WTC11 (cell line): Measurements from ENCODE around the gene RHOH. TPM values are rescaled to one million over a fixed set of nuclear protein-coding genes. Genes with fewer than 3 reads are reported as not detected.

Experiments
- ATAC-seq: fragments of 200-7000 bp; cut with Tn5 transposase; 2 replicates; pipeline ENCODE4 v1.10.0; 2021; ENCODE audit warnings: mild to moderate bottlenecking, moderate library complexity
- CTCF ChIA-PET: fragments of 300-600 bp; sonication (Branson Sonifier 250); formaldehyde crosslinking; loops from one replicate; lab custom pipeline; 2021; ENCODE audit warnings: antibody characterized with exemption; lab: Charles Lee
- POLR2A ChIA-PET: fragments of 350-600 bp; sonication (Branson Sonifier 250); formaldehyde crosslinking; loops from one replicate; lab custom pipeline; 2021; ENCODE audit warnings: antibody characterized with exemption; lab: Charles Lee
- DNase-seq: peaks from one replicate; pipeline ENCODE4 v3.0.0; 2021; ENCODE audit warnings: low spot score
- H3K27ac Mint-ChIP-seq: 2 replicates; pipeline ENCODE4 v1.8.0; 2021; ENCODE audit warnings: mixed read lengths
- H3K27me3 Mint-ChIP-seq: 2 replicates; pipeline ENCODE4 v1.8.0; 2021; ENCODE audit warnings: low read depth, mild to moderate bottlenecking, moderate library complexity, mixed read lengths
- H3K36me3 Mint-ChIP-seq: 2 replicates; pipeline ENCODE4 v1.8.0; 2021; ENCODE audit warnings: mixed read lengths
- H3K4me1 Mint-ChIP-seq: 2 replicates; pipeline ENCODE4 v1.8.0; 2022; ENCODE audit warnings: mixed read lengths
- H3K4me3 Mint-ChIP-seq: 2 replicates; pipeline ENCODE4 v1.8.0; 2021; ENCODE audit warnings: mild to moderate bottlenecking, moderate library complexity, mixed read lengths
- H3K9me3 Mint-ChIP-seq: 2 replicates; pipeline ENCODE4 v1.8.0; 2021; ENCODE audit warnings: mixed read lengths
- AFF4 ChIP-seq: sonication (generic); formaldehyde crosslinking; IDR thresholded peaks from 2 replicates; pipeline ENCODE4 v1.8.1; 2023; ENCODE audit warnings: mild to moderate bottlenecking, missing genetic modification reagents, borderline replicate concordance
- ATF6 ChIP-seq: sonication (generic); formaldehyde crosslinking; IDR thresholded peaks from 2 replicates; pipeline ENCODE4 v1.8.1; 2023; ENCODE audit warnings: mild to moderate bottlenecking, missing genetic modification reagents
- CBFB ChIP-seq: sonication (generic); formaldehyde crosslinking; IDR thresholded peaks from 2 replicates; pipeline ENCODE4 v1.8.1; 2022; ENCODE audit warnings: mild to moderate bottlenecking, low read depth, missing genetic modification reagents
- CREB1 ChIP-seq: sonication (generic); formaldehyde crosslinking; IDR thresholded peaks from 2 replicates; pipeline ENCODE4 v1.8.0; 2023; ENCODE audit warnings: mild to moderate bottlenecking, missing genetic modification reagents
- E2F1 ChIP-seq: sonication (generic); formaldehyde crosslinking; IDR thresholded peaks from 2 replicates; pipeline ENCODE4 v1.8.0; 2022; ENCODE audit warnings: mild to moderate bottlenecking, missing genetic modification reagents
- ESRRA ChIP-seq: sonication (generic); formaldehyde crosslinking; IDR thresholded peaks from 2 replicates; pipeline ENCODE4 v1.8.1; 2022; ENCODE audit warnings: mild to moderate bottlenecking, missing genetic modification reagents, borderline replicate concordance
- ETV6 ChIP-seq: sonication (generic); formaldehyde crosslinking; IDR thresholded peaks from 2 replicates; pipeline ENCODE4 v1.8.1; 2022; ENCODE audit warnings: mild to moderate bottlenecking, missing genetic modification reagents
- FOXJ3 ChIP-seq: sonication (generic); formaldehyde crosslinking; IDR thresholded peaks from 2 replicates; pipeline ENCODE4 v1.9.0; 2021; ENCODE audit warnings: missing genetic modification reagents, mild to moderate bottlenecking, borderline replicate concordance
- FOXP4 ChIP-seq: sonication (generic); formaldehyde crosslinking; IDR thresholded peaks from 2 replicates; pipeline ENCODE4 v1.8.0; 2022; ENCODE audit warnings: mild to moderate bottlenecking, missing genetic modification reagents
- HMGXB4 ChIP-seq: sonication (generic); formaldehyde crosslinking; IDR thresholded peaks from 2 replicates; pipeline ENCODE4 v1.8.1; 2023; ENCODE audit warnings: mild to moderate bottlenecking, moderate library complexity, missing genetic modification reagents
- IRF1 ChIP-seq: sonication (generic); formaldehyde crosslinking; IDR thresholded peaks from 2 replicates; pipeline ENCODE4 v1.8.0; 2023; ENCODE audit warnings: missing genetic modification reagents
- JUN ChIP-seq: sonication (generic); formaldehyde crosslinking; IDR thresholded peaks from 2 replicates; pipeline ENCODE4 v1.8.0; 2023; ENCODE audit warnings: mild to moderate bottlenecking, missing genetic modification reagents
- NFE2L1 ChIP-seq: sonication (generic); formaldehyde crosslinking; IDR thresholded peaks from 2 replicates; pipeline ENCODE4 v1.8.1; 2023; ENCODE audit warnings: missing genetic modification reagents
- PREB ChIP-seq: sonication (generic); formaldehyde crosslinking; IDR thresholded peaks from 2 replicates; pipeline ENCODE4 v1.8.1; 2022; ENCODE audit warnings: mild to moderate bottlenecking, missing genetic modification reagents, moderate library complexity, borderline replicate concordance
- PRRX2 ChIP-seq: fragments of 250-450 bp; sonication (Bioruptor Pico); IDR thresholded peaks from 2 replicates; pipeline ENCODE4 v1.8.0; 2021; ENCODE audit warnings: mild to moderate bottlenecking
- TCF7 ChIP-seq: sonication (generic); formaldehyde crosslinking; IDR thresholded peaks from 2 replicates; pipeline ENCODE4 v1.8.0; 2022; ENCODE audit warnings: mild to moderate bottlenecking, low read depth, missing genetic modification reagents, moderate library complexity
- USF2 ChIP-seq: sonication (generic); formaldehyde crosslinking; IDR thresholded peaks from 2 replicates; pipeline ENCODE4 v1.8.1; 2023; ENCODE audit warnings: mild to moderate bottlenecking, missing genetic modification reagents, moderate library complexity
- ZNF138 ChIP-seq: sonication (generic); formaldehyde crosslinking; conservative IDR thresholded peaks from 2 replicates; pipeline ENCODE4 v1.8.1; 2022; ENCODE audit warnings: mild to moderate bottlenecking, moderate library complexity, missing genetic modification reagents
- ZNF396 ChIP-seq: fragments of 250-450 bp; sonication (Bioruptor Pico); IDR thresholded peaks from 2 replicates; pipeline ENCODE4 v1.8.0; 2021; ENCODE audit warnings: mild to moderate bottlenecking, moderate library complexity, borderline replicate concordance
- ZNF671 ChIP-seq: fragments of 250-450 bp; sonication (Bioruptor Pico); IDR thresholded peaks from 2 replicates; pipeline ENCODE4 v1.8.0; 2021; ENCODE audit warnings: mild to moderate bottlenecking
- total RNA-seq: library from RNA; stranded (reverse); gene quantifications from 3 replicates; pipeline ENCODE4 v1.2.3, GENCODE V29; 2021

The RHOH gene
- total RNA-seq, 1 experiment from 2014 or later, result 8.7 TPM

GRCh38 chr4:40185830-40186664 lies 10.8 kb upstream of the RHOH start:
- POLR2A ChIA-PET, result no interaction called here
- H3K9me3 Mint-ChIP-seq, result no peaks in the 10 kb centered on the region
- H3K36me3 Mint-ChIP-seq, result no peaks in the 10 kb centered on the region
- no peak for TF ChIP-seq ETV6 (CRISPR knock-in tag)
- TF ChIP-seq ZNF671 (CRISPR knock-in tag), result no peak
- TF ChIP-seq ATF6 (CRISPR knock-in tag), result no peak
- no peak for TF ChIP-seq CBFB (CRISPR knock-in tag)
- no peak for TF ChIP-seq PRRX2 (CRISPR knock-in tag)
- TF ChIP-seq ZNF396, result no peak
- no peak for TF ChIP-seq NFE2L1 (CRISPR knock-in tag)
- no peak for TF ChIP-seq E2F1 (CRISPR knock-in tag)
- no peak for TF ChIP-seq FOXJ3 (CRISPR knock-in tag)
- TF ChIP-seq IRF1, result no peak
- no peak for TF ChIP-seq ZNF138
- no peak for TF ChIP-seq HMGXB4 (CRISPR knock-in tag)
- no peak for TF ChIP-seq USF2 (CRISPR knock-in tag)
- TF ChIP-seq CREB1 (CRISPR knock-in tag), result no peak
- TF ChIP-seq PREB (CRISPR knock-in tag), result no peak
- no peak for TF ChIP-seq TCF7 (CRISPR knock-in tag)
- TF ChIP-seq JUN (CRISPR knock-in tag), result no peak
- TF ChIP-seq AFF4, result no peak
- no peak for TF ChIP-seq ESRRA (CRISPR knock-in tag)
- no peak for TF ChIP-seq FOXP4 (CRISPR knock-in tag)
- peak overlapping the region; percentile 93 for H3K27ac Mint-ChIP-seq
- H3K4me3 Mint-ChIP-seq, result no peak overlapping the region
- peaks cover 41% of the 10 kb centered on the region for H3K4me1 Mint-ChIP-seq
- ATAC-seq (no peak), DNase-seq (no peak)
- H3K27me3 Mint-ChIP-seq, result no peaks in the 10 kb centered on the region
- CTCF ChIA-PET, result no interaction called here
